COLO668 (cell line): ENCODE measurements around the gene PPBP.

Experiments used
- DNase-seq: peaks from one replicate; lab custom pipeline; 2025; ENCODE audit not compliant: unreplicated experiment; lab: John Stamatoyannopoulos, UW

PPBP gene, protein sequence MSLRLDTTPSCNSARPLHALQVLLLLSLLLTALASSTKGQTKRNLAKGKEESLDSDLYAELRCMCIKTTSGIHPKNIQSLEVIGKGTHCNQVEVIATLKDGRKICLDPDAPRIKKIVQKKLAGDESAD

DNA sequence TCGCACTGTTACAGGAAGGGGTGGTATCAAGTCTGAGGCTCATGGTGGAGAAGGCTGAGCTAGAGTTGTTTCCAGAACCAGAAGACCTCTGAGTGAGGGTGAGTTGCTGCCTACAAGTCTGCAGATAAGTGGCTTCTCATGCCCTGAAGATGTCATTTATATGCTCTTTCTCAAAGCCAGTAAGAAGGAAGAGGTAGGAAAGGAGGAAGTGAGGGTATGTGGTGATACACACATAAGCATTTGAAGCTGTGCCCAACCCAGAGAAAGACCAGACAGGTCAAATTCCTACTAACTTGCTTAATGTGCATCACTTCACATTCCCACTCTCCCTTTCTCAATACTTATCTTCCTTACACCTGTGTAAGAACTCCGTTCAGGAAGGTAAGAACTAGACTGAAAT, at the start of gene PPBP:
Gene PPBP (minus strand): TSS at position 130 of the 400 bp plus-strand sequence. CDS start 87 bp downstream, at position 43.
- no peak for DNase-seq

DNA sequence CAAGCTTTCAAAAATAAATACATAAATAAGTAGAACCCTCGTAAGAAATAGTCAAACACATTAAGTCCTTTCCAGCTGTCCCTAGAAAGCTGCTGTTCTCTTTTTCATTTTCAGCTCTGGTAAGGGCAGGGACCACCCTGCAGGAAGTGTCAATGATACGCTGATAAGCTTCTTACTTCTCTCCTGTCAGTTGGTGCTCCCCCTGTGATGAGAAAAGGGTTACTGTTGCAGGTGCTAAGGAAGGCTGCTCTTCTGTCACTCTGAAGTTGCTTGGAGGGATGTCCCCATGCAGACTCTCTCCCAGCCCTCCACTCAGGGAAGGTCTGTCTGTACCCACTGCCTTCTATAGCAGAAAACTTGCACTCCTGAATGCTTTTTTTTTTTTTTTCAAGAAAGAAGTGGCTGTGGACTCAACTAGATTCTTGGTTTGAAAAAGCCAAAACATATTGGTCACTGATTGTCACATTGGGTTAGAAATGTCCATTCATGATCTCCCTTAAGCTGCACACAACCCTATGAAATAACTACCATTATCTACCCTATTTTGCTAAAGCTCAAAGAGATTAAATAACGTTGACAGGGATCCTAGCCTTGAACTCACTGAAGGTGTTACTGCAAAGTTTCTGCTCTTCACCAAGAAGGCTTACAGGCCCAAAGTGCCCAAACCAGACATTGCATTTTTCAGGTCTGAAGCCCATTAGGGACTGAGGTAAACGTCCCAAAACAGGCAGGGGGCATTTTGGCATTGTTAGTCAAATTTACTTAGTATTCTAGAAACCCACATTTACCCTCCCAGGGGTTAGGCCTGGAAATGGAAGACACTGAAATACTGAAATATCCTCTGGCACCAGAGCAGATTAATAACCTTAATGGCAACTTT, 49.3 kb upstream of the PPBP start:
- no peak for DNase-seq

DNA sequence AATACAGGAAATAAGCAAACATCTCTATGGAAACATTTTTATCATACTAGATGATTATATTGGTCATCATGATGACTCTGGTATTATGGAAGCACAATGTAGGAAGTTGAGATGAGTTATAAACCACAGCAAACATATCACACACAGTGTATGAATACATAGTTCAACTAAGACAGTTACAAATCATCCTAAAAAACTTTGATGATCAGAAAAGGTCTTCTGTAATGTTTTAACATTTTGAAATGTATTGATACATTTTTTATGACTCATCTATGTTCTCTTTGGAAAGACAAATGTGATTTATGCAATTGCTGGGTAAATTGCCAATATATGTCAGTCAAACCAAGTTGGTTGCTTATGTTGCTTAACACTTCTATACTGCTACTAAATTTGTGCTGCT, 45.7 kb upstream of the PPBP start:
- no peak for DNase-seq

DNA sequence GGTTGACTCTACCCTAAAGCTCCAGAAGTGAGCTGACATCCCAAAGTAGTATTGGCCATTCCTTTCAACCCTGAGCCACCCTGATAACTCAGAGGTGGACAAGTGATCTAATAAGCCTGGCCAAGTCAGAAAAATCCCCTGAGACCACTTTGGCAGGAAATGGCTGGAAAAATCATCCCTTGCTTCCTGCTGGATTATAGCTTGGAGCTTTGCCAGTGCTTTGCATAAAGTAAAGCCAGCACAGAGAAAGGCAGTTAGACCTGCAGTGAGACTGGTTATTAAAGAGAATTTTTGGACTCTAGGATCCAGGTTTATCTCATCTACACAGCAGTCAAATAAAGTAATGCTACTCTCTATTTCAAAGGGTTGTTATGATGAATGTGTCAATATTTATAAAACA, 44.1 kb upstream of the PPBP start:
- DNase-seq = no peak

DNA sequence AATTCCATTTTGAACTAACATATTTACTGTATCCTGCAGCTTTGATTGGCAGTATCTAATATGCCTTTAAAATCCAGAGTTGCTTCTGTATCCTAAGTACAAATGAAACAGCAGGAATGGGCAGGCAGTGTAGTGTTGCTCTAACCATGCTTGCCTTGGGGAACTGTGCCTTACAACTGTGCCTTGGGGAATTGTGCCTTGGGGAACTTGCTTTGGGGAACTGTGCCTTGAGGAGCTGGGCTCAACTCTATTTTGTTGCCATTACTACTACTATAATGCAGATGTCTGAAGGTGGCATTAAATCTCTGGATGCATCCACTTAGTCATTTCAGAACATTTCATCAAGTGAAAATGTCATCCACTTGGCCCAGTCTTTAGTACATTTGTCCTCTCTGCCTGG, 43.6 kb upstream of the PPBP start:
- no peak for DNase-seq

DNA sequence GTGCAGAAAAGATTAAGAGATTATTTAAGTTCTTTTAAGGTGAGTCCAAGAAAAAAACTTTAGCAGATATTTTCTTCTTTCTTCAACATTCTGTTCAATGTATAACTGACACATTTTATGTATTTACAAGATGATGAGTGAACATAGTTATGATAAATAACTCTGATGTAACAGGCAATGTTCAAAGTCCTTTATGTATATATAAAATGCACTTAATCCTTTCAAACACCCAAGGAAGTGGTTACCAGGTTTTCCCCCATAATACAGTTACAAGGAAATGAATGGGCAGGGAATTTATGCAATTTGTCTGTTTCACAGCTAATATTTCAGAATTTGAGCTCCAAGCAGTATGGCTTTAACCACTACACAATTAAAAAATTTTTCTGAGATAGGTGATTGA, 42.3 kb upstream of the PPBP start:
- no peak for DNase-seq

DNA sequence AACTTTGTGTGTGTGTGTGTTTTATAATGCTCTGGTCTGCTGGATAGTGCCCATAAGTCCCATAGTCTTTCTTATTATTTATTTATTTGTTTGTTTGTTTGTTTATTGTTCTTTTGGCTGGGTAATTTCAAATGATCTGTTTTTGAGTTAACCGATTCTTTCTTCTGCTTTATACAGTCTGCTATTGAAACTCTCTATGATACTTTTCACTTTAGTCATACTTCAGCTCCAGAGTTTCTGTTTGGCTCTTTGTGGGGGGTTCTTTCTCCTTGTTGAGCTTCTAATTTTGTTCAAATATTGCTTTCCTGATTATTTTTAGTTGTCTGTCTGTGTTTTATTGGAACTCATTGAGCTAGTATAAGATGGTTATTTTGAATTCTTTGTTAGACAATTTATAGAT, 40.5 kb upstream of the PPBP start:
- no peak for DNase-seq

DNA sequence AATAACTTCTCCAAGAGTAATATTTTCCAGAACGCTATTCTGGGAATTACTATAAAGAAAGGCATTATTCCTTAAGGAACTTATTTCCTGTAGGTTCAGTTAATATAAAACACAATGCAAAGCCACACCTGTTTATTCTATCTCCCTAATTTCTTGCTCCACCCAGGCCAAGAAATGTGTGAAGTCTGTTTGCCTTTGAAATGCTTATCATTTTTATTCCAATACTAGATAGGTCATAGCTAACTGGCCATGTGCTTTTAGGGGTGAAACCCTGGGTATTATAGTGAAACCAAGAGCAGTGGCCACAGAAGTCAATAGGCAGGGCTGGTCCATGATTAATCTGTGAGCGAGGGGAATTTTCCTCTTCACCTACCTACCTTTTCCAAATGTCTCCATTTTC, 35.7 kb upstream of the PPBP start:
- DNase-seq = no peak

DNA sequence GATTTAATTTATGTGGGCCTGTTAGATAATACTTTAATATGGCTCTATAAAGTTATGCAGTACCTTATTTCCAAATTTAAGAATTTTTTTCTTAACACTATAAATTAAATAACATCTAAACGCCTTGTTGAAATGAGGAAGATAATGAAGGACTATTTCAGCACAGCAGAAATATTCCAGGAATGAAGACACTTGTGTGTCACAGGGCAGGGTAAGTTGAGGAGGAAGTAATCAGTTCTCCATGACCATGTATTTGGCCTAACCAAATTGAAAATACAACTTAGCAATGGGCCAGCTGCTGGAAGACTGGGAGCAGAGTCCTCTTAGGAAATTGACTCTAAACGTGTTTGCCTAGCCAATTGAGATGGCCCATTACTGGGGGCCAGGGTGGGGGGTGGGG, 33.6 kb upstream of the PPBP start:
- DNase-seq = no peak

DNA sequence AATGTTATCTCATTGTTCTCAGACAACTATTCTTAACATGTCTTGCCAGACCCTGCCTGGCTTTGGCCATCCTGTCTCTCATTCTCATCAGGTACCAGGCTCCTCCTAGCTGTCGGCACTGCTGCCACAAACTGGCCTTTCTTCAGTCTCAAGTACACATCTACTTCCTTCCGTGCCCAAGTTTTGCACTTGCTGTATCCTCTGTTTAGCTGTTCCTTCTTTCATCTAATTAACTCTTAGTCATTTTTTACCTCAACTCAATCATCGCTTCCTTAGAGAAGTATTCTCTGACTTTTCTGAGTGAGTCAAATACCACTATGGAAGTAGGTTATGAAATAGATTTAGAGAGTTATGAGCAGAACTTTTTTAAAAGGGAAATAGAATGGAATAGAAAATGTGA, 30.8 kb upstream of the PPBP start:
- DNase-seq = no peak

DNA sequence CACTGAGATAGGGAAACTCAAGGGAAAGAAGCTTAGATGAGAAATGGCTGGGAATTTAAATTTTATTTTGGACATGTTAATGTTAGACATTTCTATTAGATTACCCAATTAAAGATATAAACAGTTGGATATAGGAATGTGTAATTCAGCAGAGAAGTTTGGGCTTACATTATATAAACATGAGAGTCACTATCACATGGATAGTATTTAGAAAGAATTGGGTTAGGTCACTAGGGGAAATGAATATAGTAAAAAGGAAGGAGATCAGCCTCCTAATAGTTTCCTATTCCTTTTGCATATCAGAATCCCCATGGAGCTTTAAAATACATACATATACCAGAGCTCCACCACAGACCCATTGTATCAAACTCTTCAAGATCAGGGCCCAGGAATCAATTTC, 30.1 kb upstream of the PPBP start:
- no peak for DNase-seq

DNA sequence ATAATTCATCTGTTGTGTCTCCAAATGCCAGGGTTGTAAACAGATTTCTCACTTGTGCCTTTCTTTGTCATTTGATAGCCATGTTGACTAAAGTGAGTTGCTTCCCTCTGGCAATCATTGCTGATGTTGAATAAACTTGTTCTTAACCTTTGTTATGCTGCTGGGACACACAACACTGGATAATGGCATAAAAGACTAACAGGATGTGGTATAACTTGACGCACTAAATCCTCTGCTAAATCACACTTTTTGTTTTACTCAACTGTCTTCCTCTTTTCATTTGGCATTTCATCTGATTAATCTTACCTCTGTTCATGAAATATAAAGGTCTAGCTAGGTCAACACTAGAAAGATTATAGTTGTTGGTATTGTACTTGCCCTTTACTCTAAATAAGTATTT, 28.1 kb upstream of the PPBP start:
- DNase-seq = no peak

DNA sequence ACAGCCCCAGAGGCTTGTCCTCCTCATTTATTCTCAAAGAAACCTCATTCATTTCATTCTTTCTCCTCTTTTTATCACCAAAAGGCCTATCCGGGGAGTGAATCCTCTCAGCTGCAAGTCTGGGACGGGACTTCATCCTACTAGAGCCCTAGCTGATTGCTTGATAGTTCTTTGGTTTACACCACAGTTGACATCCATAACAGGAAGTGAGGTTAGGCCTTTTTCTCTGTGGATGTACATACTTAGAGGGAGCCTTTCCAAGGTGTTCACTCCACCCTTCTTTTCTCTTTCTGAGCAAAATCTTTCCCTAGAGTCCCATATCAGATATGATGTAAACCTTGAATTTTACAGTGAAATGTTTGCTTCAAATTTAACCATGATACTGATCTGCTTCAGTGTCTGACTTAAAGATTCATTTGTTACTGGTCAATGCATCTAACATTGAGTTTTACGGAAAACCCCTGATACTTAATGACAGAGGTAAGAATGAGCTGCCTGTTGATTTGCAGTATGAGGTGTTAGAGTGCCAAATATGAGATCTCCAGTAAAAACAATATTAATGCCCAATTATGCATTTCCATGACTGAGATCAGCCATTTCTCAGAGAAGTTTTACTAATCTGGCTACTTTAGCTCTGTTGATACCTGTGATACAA, 27.3 kb upstream of the PPBP start:
- DNase-seq = no peak

DNA sequence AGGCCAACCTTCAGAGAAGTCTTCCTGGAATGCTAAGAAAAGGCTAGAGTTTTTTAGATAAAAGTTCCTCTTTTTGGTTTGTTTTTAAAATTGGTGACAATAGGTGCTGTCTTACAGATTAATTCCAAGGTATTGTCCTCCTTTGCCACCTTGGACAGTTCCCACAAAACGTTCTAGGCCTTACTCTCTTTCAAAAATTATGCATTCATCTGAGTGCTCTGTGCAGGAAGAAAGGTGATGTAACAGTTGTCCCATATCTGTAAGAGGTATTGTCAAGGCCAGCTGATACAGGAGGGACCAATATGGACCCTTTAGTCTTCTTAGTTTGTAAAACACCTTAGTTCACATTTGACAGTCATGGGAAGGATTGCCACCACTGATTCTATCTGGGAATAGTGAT, 26.3 kb upstream of the PPBP start:
- no peak for DNase-seq

DNA sequence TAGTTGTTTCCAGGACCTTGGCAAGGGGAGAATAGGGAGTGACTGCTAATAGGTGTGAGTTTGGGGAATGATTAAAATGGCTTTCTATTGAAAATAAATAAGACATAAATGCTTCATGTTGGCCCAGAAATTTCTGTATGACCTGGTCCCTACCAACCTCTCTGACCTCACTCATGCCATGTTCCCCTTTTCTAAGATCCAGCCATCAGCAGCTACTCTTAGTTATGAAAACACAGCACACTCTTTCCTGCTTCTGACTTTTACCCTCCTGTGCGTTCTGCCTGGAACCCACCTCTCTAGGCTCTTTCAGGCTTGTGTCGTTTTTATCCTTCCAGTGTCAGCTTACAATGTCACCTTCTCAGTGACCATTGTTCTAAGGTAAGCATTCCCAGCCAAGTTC, 25.3 kb upstream of the PPBP start:
- DNase-seq = no peak

DNA sequence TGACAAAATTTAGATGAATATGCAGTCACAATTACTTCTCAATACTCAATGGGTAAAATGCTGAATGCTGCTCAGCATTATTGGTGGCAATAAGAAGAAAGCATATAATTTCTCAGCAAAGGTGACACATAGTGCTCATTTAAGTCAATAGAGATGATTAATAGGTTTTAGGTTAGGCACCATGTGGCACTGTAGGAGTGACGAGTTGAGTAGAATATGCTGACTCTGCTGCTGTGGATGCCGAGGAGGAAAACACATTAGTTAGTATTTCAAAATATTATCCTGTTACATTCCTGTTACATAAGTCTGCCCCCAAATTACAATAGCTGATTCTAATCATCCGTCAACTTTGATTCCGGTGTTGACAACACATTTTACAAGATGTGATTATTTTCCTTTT, 24.1 kb upstream of the PPBP start:
- no peak for DNase-seq

DNA sequence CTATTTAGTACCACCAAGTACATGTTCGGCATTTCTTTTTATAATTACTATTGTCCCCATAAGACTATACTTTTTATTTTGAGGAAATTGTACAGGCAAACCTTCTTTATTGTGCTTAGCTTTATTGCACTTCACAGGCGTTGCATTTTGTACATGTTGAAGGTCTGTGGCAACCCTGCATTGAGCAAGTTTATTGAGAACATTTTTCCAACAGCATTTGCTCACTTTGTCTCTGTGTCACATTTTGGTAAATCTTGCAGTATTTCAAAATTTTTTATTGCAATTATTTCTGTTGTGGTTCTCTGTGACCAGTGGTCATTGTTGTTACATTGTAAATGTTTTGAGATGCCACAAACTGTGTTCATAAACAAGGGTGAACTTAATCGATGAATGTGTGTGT, 21.3 kb upstream of the PPBP start:
- DNase-seq = no peak

DNA sequence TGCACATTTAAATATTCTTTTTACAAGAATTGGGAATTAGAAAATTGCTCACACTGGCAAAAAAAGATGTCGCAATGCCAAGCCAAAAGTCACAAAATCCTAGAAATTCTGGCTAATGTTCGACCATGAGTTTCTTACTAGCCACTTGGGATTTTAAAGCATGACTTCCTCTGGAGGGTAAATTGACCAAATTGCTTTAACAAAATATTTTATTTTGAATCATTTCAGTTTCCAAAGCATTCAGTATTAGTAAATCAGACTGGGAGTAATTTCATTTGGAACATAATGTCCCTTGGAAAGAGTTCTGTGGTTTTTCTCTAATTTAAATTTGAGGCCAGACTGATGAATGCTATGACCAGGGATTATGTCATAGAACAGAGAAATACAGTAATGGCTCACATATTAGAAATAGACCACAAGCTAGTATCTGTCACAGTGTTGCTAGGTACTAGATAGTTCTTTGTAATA, 18.1 kb upstream of the PPBP start:
- no peak for DNase-seq

DNA sequence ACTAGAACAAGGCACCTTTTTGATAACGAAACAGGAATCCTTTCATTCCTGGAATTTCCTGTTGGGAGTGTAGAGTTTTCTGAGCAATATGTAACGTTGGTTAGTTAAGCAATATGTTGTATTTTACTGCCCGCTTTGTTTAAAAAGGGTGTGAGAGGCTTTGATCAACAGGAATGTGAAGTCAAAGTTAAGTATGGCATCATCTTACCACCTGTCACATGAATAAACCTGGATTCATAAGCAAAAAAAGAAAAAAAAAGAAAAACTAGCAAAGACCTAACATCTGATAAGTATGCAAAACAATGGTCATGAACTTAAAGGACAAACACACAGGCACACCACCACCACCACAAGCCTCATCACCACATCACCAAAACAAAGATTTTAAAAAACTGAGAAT, 17.5 kb upstream of the PPBP start:
- DNase-seq = no peak

DNA sequence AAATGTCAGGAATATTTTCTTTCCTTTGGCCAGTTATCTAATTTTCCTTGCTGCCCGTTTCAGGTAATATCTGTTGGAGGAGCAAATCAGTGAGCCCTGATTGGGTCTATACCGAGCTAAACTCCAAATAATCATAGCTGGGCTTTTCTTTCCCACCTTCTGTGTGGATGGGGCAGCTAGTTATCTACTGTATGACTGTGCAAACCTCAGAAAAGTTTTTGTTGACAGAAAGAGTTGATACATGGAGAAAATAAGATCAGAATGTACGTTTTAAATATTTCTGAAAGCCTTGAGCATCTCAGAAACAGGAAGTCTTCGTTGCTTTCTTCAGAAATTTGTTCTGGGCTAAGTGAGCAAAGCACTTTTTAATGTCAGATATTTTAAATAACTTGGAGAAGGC, 16.7 kb upstream of the PPBP start:
- no peak for DNase-seq

DNA sequence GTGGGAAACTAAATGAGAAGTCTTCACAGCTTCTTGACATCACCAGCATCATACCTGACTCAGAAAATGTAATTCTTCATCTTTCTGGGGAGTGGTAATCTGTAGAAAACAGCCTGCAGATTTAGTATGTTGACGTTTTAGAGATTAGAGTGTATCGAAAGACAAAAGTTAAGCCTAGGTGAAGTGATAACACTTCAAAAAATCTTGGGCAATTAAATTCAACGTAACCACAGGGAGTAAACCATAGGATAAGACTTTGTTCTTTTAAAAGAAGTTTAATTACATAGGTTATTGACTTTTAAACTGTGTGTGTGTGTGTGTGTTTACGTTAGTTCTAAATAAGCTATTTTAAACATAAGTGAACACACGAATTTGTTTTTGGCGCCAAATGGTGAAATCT, 12.3 kb upstream of the PPBP start:
- no peak for DNase-seq
